ENCODE measurements around the gene STIMATE. TPM values are rescaled to one million over a fixed set of nuclear protein-coding genes. Genes with fewer than 3 reads are reported as not detected.

Gene STIMATE
- total and polyA plus RNA-seq, 2 experiments from 2014 or later = 11.2 to 23.6 TPM

- no peak overlapping the region for H3K4me3 ChIP-seq
- no peak overlapping the region for H3K4me2 ChIP-seq
- Mint-ChIP-seq H3K27ac (no peak overlapping the region), H3K4me3 (no peak overlapping the region), H3K9me3 (no peaks in the 10 kb centered on the region), H3K4me1 (no peaks in the 10 kb centered on the region), H3K36me3 (ENCODE audit: low read depth) (peaks cover 9% of the 10 kb centered on the region), H3K27me3 (ENCODE audit: insufficient read depth, low read depth, poor library complexity) (no peaks in the 10 kb centered on the region)
- H3K36me3 ChIP-seq (ENCODE audit: insufficient read depth) = no peaks in the 10 kb centered on the region
- no peaks in the 10 kb centered on the region for H3K9me2 ChIP-seq (ENCODE audit: insufficient read depth)
- no peak overlapping the region for H3K27ac ChIP-seq (ENCODE audit: low read depth)
- peak; percentile 16 for DNase-seq (ENCODE audit: low spot score)
- no peak for ATAC-seq
- TF ChIP-seq ZNF331 (CRISPR knock-in tag; IDR thresholded peaks at IDR 0.05; ENCODE audit: low read depth) (no peak), NANOG (IDR thresholded peaks at IDR 0.05; ENCODE audit: borderline replicate concordance) (no peak), STAT1 (IDR thresholded peaks at IDR 0.05; ENCODE audit: unreplicated experiment) (no peak), CTCF (conservative IDR thresholded peaks at IDR 0.05; ENCODE audit: low read depth in 2 of 2) (peak; percentile 13 to 26; a peak in 2 of 4 replicates), EZH2phosphoT487 (IDR thresholded peaks at IDR 0.05; ENCODE audit: unreplicated experiment) (no peak)
- no peaks in the 10 kb centered on the region for H3K27me3 ChIP-seq (ENCODE audit: insufficient read depth)
- H2AFZ ChIP-seq = no peak overlapping the region
- H3K4me1 ChIP-seq (ENCODE audit: insufficient read depth) = no peaks in the 10 kb centered on the region
- no peaks in the 10 kb centered on the region for H3K79me2 ChIP-seq (replicated peaks; ENCODE audit: insufficient read depth)
- H3F3A ChIP-seq (replicated peaks; ENCODE audit: low read depth) = no peaks in the 10 kb centered on the region
- 0 out of 2 replicates have a peak, but pooled peaks cover 7% of the 10 kb centered on the region for H4K20me1 ChIP-seq (replicated peaks; ENCODE audit: insufficient read depth)
Measured at GRCh38 chr3:52907497-52907896, 10.1 kb upstream of the STIMATE start.

GRCh38 chr3:52904552-52904951, 7.2 kb upstream of the STIMATE start:
- Mint-ChIP-seq H3K4me1 (peaks cover 5% of the 10 kb centered on the region; the same call in 2 of the 3 replicates), H3K9me3 (no peaks in the 10 kb centered on the region), H3K27ac (no peak overlapping the region), H3K4me3 (no peak overlapping the region), H3K27me3 (ENCODE audit: insufficient read depth, low read depth, poor library complexity) (no peaks in the 10 kb centered on the region), H3K36me3 (ENCODE audit: low read depth) (peaks cover 9% of the 10 kb centered on the region)
- H3K9me2 ChIP-seq (ENCODE audit: insufficient read depth) = no peaks in the 10 kb centered on the region
- DNase-seq (ENCODE audit: low spot score) (no peak), ATAC-seq (no peak)
- H2AFZ ChIP-seq = no peak overlapping the region
- no peak overlapping the region for H3K4me3 ChIP-seq
- no peaks in the 10 kb centered on the region for H3K27me3 ChIP-seq (ENCODE audit: insufficient read depth)
- no peaks in the 10 kb centered on the region for H3F3A ChIP-seq (replicated peaks; ENCODE audit: low read depth)
- H3K27ac ChIP-seq (ENCODE audit: low read depth) = no peak overlapping the region
- no peaks in the 10 kb centered on the region for H3K79me2 ChIP-seq (replicated peaks; ENCODE audit: insufficient read depth)
- H3K36me3 ChIP-seq (ENCODE audit: insufficient read depth) = no peaks in the 10 kb centered on the region
- 0 out of 2 replicates have a peak, but pooled peaks cover 7% of the 10 kb centered on the region for H4K20me1 ChIP-seq (replicated peaks; ENCODE audit: insufficient read depth)
- no peak overlapping the region for H3K4me2 ChIP-seq
- no peaks in the 10 kb centered on the region for H3K4me1 ChIP-seq (ENCODE audit: insufficient read depth)
- TF ChIP-seq REST (IDR thresholded peaks at IDR 0.05; ENCODE audit: unreplicated experiment) = no peak
- TF ChIP-seq STAT1 (IDR thresholded peaks at IDR 0.05; ENCODE audit: unreplicated experiment) = no peak
- TF ChIP-seq EZH2 (IDR thresholded peaks at IDR 0.05; ENCODE audit: low read depth, unreplicated experiment) = no peak
- no peak for TF ChIP-seq EZH2phosphoT487 (IDR thresholded peaks at IDR 0.05; ENCODE audit: unreplicated experiment)
- TF ChIP-seq CREB1 (CRISPR knock-in tag; IDR thresholded peaks at IDR 0.05; ENCODE audit: low read depth) = no peak
- TF ChIP-seq CTCF (conservative IDR thresholded peaks at IDR 0.05; ENCODE audit: low read depth in 2 of 2) = no peak
- TF ChIP-seq ZNF331 (CRISPR knock-in tag; IDR thresholded peaks at IDR 0.05; ENCODE audit: low read depth) = no peak
- TF ChIP-seq ZNF114 (CRISPR knock-in tag; IDR thresholded peaks at IDR 0.05) = no peak
- TF ChIP-seq POLR2AphosphoS5 (IDR thresholded peaks at IDR 0.05; ENCODE audit: low read depth) = no peak
- TF ChIP-seq ETS1 (IDR thresholded peaks at IDR 0.05) = no peak

All from GM23338 (cell line).